ENCODE results near the gene CCNA2.

Gene CCNA2

GRCh38 chr4:121823505-121824170, at the start of gene CCNA2:
Gene CCNA2, minus strand, starts transcription at chr4:121823883. Its CDS starts 255 bp downstream, at chr4:121823628.
- Mint-ChIP-seq H3K4me1 (peaks cover 5 to 10% of the 10 kb centered on the region in 2 donors), H3K36me3 (peaks cover 4 to 5% of the 10 kb centered on the region in 2 donors), H3K27me3 (no peaks in the 10 kb centered on the region), H3K9me3 (no peaks in the 10 kb centered on the region), H3K4me3 (peak within 1 kb of the TSS; percentile 81 to 88), H3K27ac (peak within 1 kb of the TSS; percentile 92)
- DNase-seq (peak; percentile 91), ATAC-seq (replicated peaks) (peak; percentile 97 to 99)

- peaks cover 7 to 13% of the 10 kb centered on the region in 2 donors for H3K4me1 Mint-ChIP-seq
- H3K27me3 Mint-ChIP-seq = peaks cover 15 to 20% of the 10 kb centered on the region in 2 donors
- peak within 1 kb of the TSS; percentile 89 for H3K27ac Mint-ChIP-seq
- ATAC-seq (replicated peaks) = peak; percentile 98 to 99
- DNase-seq = peak; percentile 94
- peaks cover 0 to 1% of the 10 kb centered on the region in 2 donors for H3K9me3 Mint-ChIP-seq
- H3K36me3 Mint-ChIP-seq = peaks cover 14 to 19% of the 10 kb centered on the region in 2 donors
- peak within 1 kb of the TSS; percentile 92 to 93 for H3K4me3 Mint-ChIP-seq
Observed at GRCh38 chr4:121869841-121870822, 46.4 kb upstream of the CCNA2 start, which contains the start of gene BBS7. Gene BBS7, minus strand, starts transcription at chr4:121870474. Its CDS starts 161 bp downstream, at chr4:121870313.

GRCh38 chr4:121863799-121864198, 40.1 kb upstream of the CCNA2 start:
- no peak overlapping the region for H3K27ac Mint-ChIP-seq
- no peak overlapping the region for H3K4me3 Mint-ChIP-seq
- DNase-seq (no peak), ATAC-seq (replicated peaks) (no peak)
- peaks cover 0 to 1% of the 10 kb centered on the region in 2 donors for H3K9me3 Mint-ChIP-seq
- no peaks in the 10 kb centered on the region for H3K27me3 Mint-ChIP-seq
- H3K4me1 Mint-ChIP-seq = peaks cover 2% of the 10 kb centered on the region in 2 donors
- H3K36me3 Mint-ChIP-seq = peaks cover 14 to 26% of the 10 kb centered on the region in 2 donors

GRCh38 chr4:121861426-121861825, 37.7 kb upstream of the CCNA2 start:
- no peaks in the 10 kb centered on the region for H3K27me3 Mint-ChIP-seq
- no peaks in the 10 kb centered on the region for H3K4me1 Mint-ChIP-seq
- DNase-seq (no peak), ATAC-seq (replicated peaks) (no peak)
- H3K9me3 Mint-ChIP-seq = peaks cover 0 to 1% of the 10 kb centered on the region in 2 donors
- H3K36me3 Mint-ChIP-seq = peaks cover 9 to 21% of the 10 kb centered on the region in 2 donors
- no peak overlapping the region for H3K27ac Mint-ChIP-seq
- no peak overlapping the region for H3K4me3 Mint-ChIP-seq

GRCh38 chr4:121860121-121860520, 36.4 kb upstream of the CCNA2 start:
- Mint-ChIP-seq H3K4me1 (no peaks in the 10 kb centered on the region), H3K4me3 (no peak overlapping the region), H3K27me3 (no peaks in the 10 kb centered on the region), H3K36me3 (peaks cover 0 to 11% of the 10 kb centered on the region in 2 donors), H3K9me3 (no peaks in the 10 kb centered on the region), H3K27ac (no peak overlapping the region)
- no peak for DNase-seq
- ATAC-seq (replicated peaks) = no peak

- no peak overlapping the region for H3K4me3 Mint-ChIP-seq
- no peak overlapping the region for H3K27ac Mint-ChIP-seq
- no peaks in the 10 kb centered on the region for H3K27me3 Mint-ChIP-seq
- no peak for ATAC-seq (replicated peaks)
- peaks cover 11 to 32% of the 10 kb centered on the region in 2 donors for H3K36me3 Mint-ChIP-seq
- no peak for DNase-seq
- no peaks in the 10 kb centered on the region for H3K4me1 Mint-ChIP-seq
- no peaks in the 10 kb centered on the region for H3K9me3 Mint-ChIP-seq
Observed at GRCh38 chr4:121851354-121851753, 27.7 kb upstream of the CCNA2 start.

- Mint-ChIP-seq H3K27ac (no peak overlapping the region), H3K4me3 (no peak overlapping the region), H3K4me1 (no peaks in the 10 kb centered on the region), H3K9me3 (no peaks in the 10 kb centered on the region), H3K27me3 (no peaks in the 10 kb centered on the region), H3K36me3 (peaks cover 17 to 31% of the 10 kb centered on the region in 2 donors)
- no peak for ATAC-seq (replicated peaks)
- no peak for DNase-seq
Observed at GRCh38 chr4:121846662-121847061, 23.0 kb upstream of the CCNA2 start.

- ATAC-seq (replicated peaks) (no peak), DNase-seq (no peak)
- H3K36me3 Mint-ChIP-seq = peaks cover 27 to 32% of the 10 kb centered on the region in 2 donors
- H3K27ac Mint-ChIP-seq = no peak overlapping the region
- H3K4me1 Mint-ChIP-seq = no peaks in the 10 kb centered on the region
- H3K9me3 Mint-ChIP-seq = peaks cover 2 to 4% of the 10 kb centered on the region in 2 donors
- no peak overlapping the region for H3K4me3 Mint-ChIP-seq
- H3K27me3 Mint-ChIP-seq = no peaks in the 10 kb centered on the region
Observed at GRCh38 chr4:121842862-121843261, 19.2 kb upstream of the CCNA2 start.

GRCh38 chr4:121838136-121838535, 14.5 kb upstream of the CCNA2 start:
- H3K36me3 Mint-ChIP-seq = peaks cover 26 to 29% of the 10 kb centered on the region in 2 donors
- peaks cover 2 to 4% of the 10 kb centered on the region in 2 donors for H3K9me3 Mint-ChIP-seq
- no peak overlapping the region for H3K27ac Mint-ChIP-seq
- no peak for ATAC-seq (replicated peaks)
- no peak for DNase-seq
- no peak overlapping the region for H3K4me3 Mint-ChIP-seq
- no peaks in the 10 kb centered on the region for H3K27me3 Mint-ChIP-seq
- H3K4me1 Mint-ChIP-seq = no peaks in the 10 kb centered on the region

GRCh38 chr4:121829511-121829910, 5.8 kb upstream of the CCNA2 start:
- no peak overlapping the region for H3K4me3 Mint-ChIP-seq
- ATAC-seq (replicated peaks) (no peak), DNase-seq (no peak)
- H3K9me3 Mint-ChIP-seq = no peaks in the 10 kb centered on the region
- peaks cover 0 to 2% of the 10 kb centered on the region in 2 donors for H3K4me1 Mint-ChIP-seq
- no peaks in the 10 kb centered on the region for H3K27me3 Mint-ChIP-seq
- H3K36me3 Mint-ChIP-seq = peaks cover 5 to 9% of the 10 kb centered on the region in 2 donors
- H3K27ac Mint-ChIP-seq = no peak overlapping the region

GRCh38 chr4:121827853-121828252, 4.2 kb upstream of the CCNA2 start:
- ATAC-seq (replicated peaks) (no peak), DNase-seq (no peak)
- H3K4me1 Mint-ChIP-seq = peaks cover 5 to 7% of the 10 kb centered on the region in 2 donors
- no peaks in the 10 kb centered on the region for H3K27me3 Mint-ChIP-seq
- no peak overlapping the region for H3K27ac Mint-ChIP-seq
- H3K4me3 Mint-ChIP-seq = no peak overlapping the region
- H3K36me3 Mint-ChIP-seq = peaks cover 5 to 9% of the 10 kb centered on the region in 2 donors
- no peaks in the 10 kb centered on the region for H3K9me3 Mint-ChIP-seq

GRCh38 chr4:121824950-121825349, 1.3 kb upstream of the CCNA2 start:
- no peak for DNase-seq
- no peak overlapping the region for H3K4me3 Mint-ChIP-seq
- H3K36me3 Mint-ChIP-seq = no peaks in the 10 kb centered on the region
- H3K4me1 Mint-ChIP-seq = peaks cover 5 to 10% of the 10 kb centered on the region in 2 donors
- H3K9me3 Mint-ChIP-seq = no peaks in the 10 kb centered on the region
- no peak for ATAC-seq (replicated peaks)
- H3K27me3 Mint-ChIP-seq = no peaks in the 10 kb centered on the region
- H3K27ac Mint-ChIP-seq = no peak overlapping the region

- peak overlapping the region; percentile 81 to 88 for H3K4me3 Mint-ChIP-seq
- H3K27ac Mint-ChIP-seq = peak overlapping the region; percentile 92
- H3K27me3 Mint-ChIP-seq = no peaks in the 10 kb centered on the region
- peaks cover 0 to 1% of the 10 kb centered on the region in 2 donors for H3K36me3 Mint-ChIP-seq
- ATAC-seq (replicated peaks) (peak in 1 of 2 donors; percentile 4), DNase-seq (no peak)
- H3K4me1 Mint-ChIP-seq = peaks cover 5 to 10% of the 10 kb centered on the region in 2 donors
- H3K9me3 Mint-ChIP-seq = no peaks in the 10 kb centered on the region
Observed at GRCh38 chr4:121824171-121824527, 466 bp upstream of the CCNA2 start.

GRCh38 chr4:121822796-121823504, 733 bp downstream of the CCNA2 start:
- Mint-ChIP-seq H3K27me3 (no peaks in the 10 kb centered on the region), H3K36me3 (peaks cover 7 to 9% of the 10 kb centered on the region in 2 donors), H3K4me1 (peaks cover 5 to 10% of the 10 kb centered on the region in 2 donors), H3K4me3 (peak overlapping the region; percentile 81 to 88), H3K9me3 (no peaks in the 10 kb centered on the region), H3K27ac (peak overlapping the region; percentile 92)
- ATAC-seq (replicated peaks) (peak; percentile 7 to 19), DNase-seq (no peak)

Data from stimulated activated naive B cell treated with anti-CD40 and anti-IgM and Interleukin-4, amounts not matched to agents 10 μg/mL and 1 μg/mL and 100 μg/mL, for 72 hours (primary cell).